ENCODE results near the gene CA12. TPM values are rescaled to one million over a fixed set of nuclear protein-coding genes. Genes with fewer than 3 reads are reported as not detected.
A peak's percentile ranks its signal among the peaks of the same experiment; 100 is the strongest.

CA12 gene
- total RNA-seq, 1 experiment from 2014 or later: 2.8 TPM

- no peak for TF ChIP-seq STAT6 (CRISPR knock-in tag; conservative IDR thresholded peaks at IDR 0.05; ENCODE audit: low read depth)
Measured at GRCh38 chr15:63371297-63371918, 10.2 kb downstream of the CA12 start (continued).

- no peak overlapping the region for H3K4me3 Mint-ChIP-seq
- TF ChIP-seq TEAD1 (CRISPR knock-in tag; IDR thresholded peaks at IDR 0.05) (no peak), FOXP1 (CRISPR knock-in tag; IDR thresholded peaks at IDR 0.05; ENCODE audit: borderline replicate concordance) (no peak), NR1H2 (CRISPR knock-in tag; IDR thresholded peaks at IDR 0.05) (no peak), AFF4 (CRISPR knock-in tag; IDR thresholded peaks at IDR 0.05; ENCODE audit: borderline replicate concordance) (no peak), ATF6 (CRISPR knock-in tag; IDR thresholded peaks at IDR 0.05) (no peak), USF2 (CRISPR knock-in tag; IDR thresholded peaks at IDR 0.05) (no peak)
- DNase-seq (ENCODE audit: low spot score): no peak
- no peaks in the 10 kb centered on the region for H3K9me3 Mint-ChIP-seq
- no peaks in the 10 kb centered on the region for H3K36me3 Mint-ChIP-seq
- H3K27ac Mint-ChIP-seq: peak overlapping the region; percentile 41; the same call in 1 of the 2 replicates
- CTCF ChIA-PET: no interaction called here
- POLR2A ChIA-PET: no interaction called here
- H3K4me1 Mint-ChIP-seq: peaks cover 24% of the 10 kb centered on the region
- 0 out of 2 replicates have a peak, but pooled peaks cover 3% of the 10 kb centered on the region for H3K27me3 Mint-ChIP-seq (ENCODE audit: low read depth)
- peak; percentile 63 for ATAC-seq
Measured at GRCh38 chr15:63370764-63371163, 10.9 kb downstream of the CA12 start.

- no peak for ATAC-seq
- ChIA-PET CTCF (no interaction called here), POLR2A (interaction anchor here (0.6 kb wide), 1 partner anchor 19 kb away, joined by 3 read pairs; no protein-coding TSS in a partner anchor)
- Mint-ChIP-seq H3K27me3 (ENCODE audit: low read depth) (0 out of 2 replicates have a peak, but pooled peaks cover 1% of the 10 kb centered on the region), H3K4me1 (peaks cover 22% of the 10 kb centered on the region), H3K36me3 (no peaks in the 10 kb centered on the region), H3K27ac (no peak overlapping the region), H3K4me3 (no peak overlapping the region), H3K9me3 (no peaks in the 10 kb centered on the region)
- no peak for DNase-seq (ENCODE audit: low spot score)
- TF ChIP-seq IRF2 (CRISPR knock-in tag; IDR thresholded peaks at IDR 0.05; ENCODE audit: borderline replicate concordance, low read depth) (no peak), ZNF263 (CRISPR knock-in tag; IDR thresholded peaks at IDR 0.05; ENCODE audit: low read depth) (no peak)
Measured at GRCh38 chr15:63369781-63370180, 11.9 kb downstream of the CA12 start.

GRCh38 chr15:63369296-63369695 lies 12.3 kb downstream of the CA12 start:
- Mint-ChIP-seq H3K9me3 (no peaks in the 10 kb centered on the region), H3K36me3 (no peaks in the 10 kb centered on the region), H3K4me1 (peaks cover 20% of the 10 kb centered on the region), H3K27ac (peak overlapping the region; percentile 86), H3K4me3 (no peak overlapping the region), H3K27me3 (ENCODE audit: low read depth) (no peaks in the 10 kb centered on the region)
- no peak for ATAC-seq
- CTCF ChIA-PET: no interaction called here
- POLR2A ChIA-PET: interaction anchor here (0.6 kb wide), 1 partner anchor 19 kb away, joined by 3 read pairs; no protein-coding TSS in a partner anchor
- peak; percentile 46 for DNase-seq (ENCODE audit: low spot score)
- no peak for TF ChIP-seq ZNF532 (CRISPR knock-in tag; IDR thresholded peaks at IDR 0.05; ENCODE audit: borderline replicate concordance)
- TF ChIP-seq SOX15 (CRISPR knock-in tag; IDR thresholded peaks at IDR 0.05): no peak
- TF ChIP-seq MLX (CRISPR knock-in tag; IDR thresholded peaks at IDR 0.05): no peak
- TF ChIP-seq ZNF423 (CRISPR knock-in tag; IDR thresholded peaks at IDR 0.05): no peak
- TF ChIP-seq ZNF317 (CRISPR knock-in tag; IDR thresholded peaks at IDR 0.05; ENCODE audit: borderline replicate concordance, low read depth): no peak
